SK-N-SH (cell line): ENCODE results near the gene MAMLD1. TPM values are rescaled to one million over a fixed set of nuclear protein-coding genes. Genes with fewer than 3 reads are reported as not detected.
A peak's percentile ranks its signal among the peaks of the same experiment; 100 is the strongest.

Source experiments
- CTCF ChIA-PET: fragments of 300-600, 350-600 bp; formaldehyde crosslinking; extraction: SDS; loops from one replicate; lab custom pipeline; 2021; lab: Yijun Ruan, JAX
- POLR2A ChIA-PET: fragments of 350-600 bp; sonication (Branson Sonifier 250); formaldehyde crosslinking; extraction: SDS; loops from one replicate; lab custom pipeline; 2020; ENCODE audit warnings: antibody characterized with exemption, inconsistent platforms; lab: Yijun Ruan, JAX
- DNase-seq: peaks from one replicate; pipeline ENCODE4 v3.0.0; 2012
- H2AFZ ChIP-seq: fragments of 200-600 bp; sonication (generic); 2 replicates; pipeline ENCODE4 v1.8.1; 2016; ENCODE audit warnings: antibody characterized with exemption, mild to moderate bottlenecking, low read depth
- H3F3A ChIP-seq: fragments of 200-600 bp; sonication (generic); replicated peaks from 2 replicates; pipeline ENCODE3; 2016; ENCODE audit warnings: antibody characterized with exemption, mild to moderate bottlenecking; ENCODE audit not compliant: insufficient read depth
- H3K27ac ChIP-seq, 2 experiments: fragments of 200-500 bp in 1 of 2; fragments of 200-600 bp in 1 of 2; sonication (Bioruptor generic) in 1 of 2; sonication (generic), shearing (Covaris generic) in 1 of 2; 2 replicates each; pipeline versions ENCODE4 v1.5.1 to v1.6.1; 2014 to 2016; ENCODE audit warnings: low read depth in 2 of 2, inconsistent platforms in 1 of 2, low read length in 1 of 2, mild to moderate bottlenecking in 1 of 2, mixed read lengths in 1 of 2
- H3K27me3 ChIP-seq: fragments of 200-600 bp; sonication (generic), shearing (Covaris generic); 2 replicates; pipeline ENCODE4 v1.6.1; 2016; ENCODE audit warnings: mixed run types; ENCODE audit not compliant: insufficient read depth
- H3K36me3 ChIP-seq, 2 experiments: fragments of 200-500 bp in 1 of 2; fragments of 200-600 bp in 1 of 2; sonication (Bioruptor generic) in 1 of 2; sonication (generic) in 1 of 2; replicated peaks in 1 of 2; 2 replicates each; pipeline versions ENCODE3 to v1.5.1; 2014 to 2016; ENCODE audit warnings: low read length in 1 of 2, mild to moderate bottlenecking in 1 of 2; ENCODE audit not compliant: insufficient read depth in 2 of 2, control insufficient read depth in 1 of 2
- H3K4me1 ChIP-seq, 2 experiments: fragments of 200-500 bp in 1 of 2; fragments of 200-600 bp in 1 of 2; sonication (Bioruptor generic) in 1 of 2; sonication (generic), shearing (Covaris generic) in 1 of 2; 2 replicates each; pipeline versions ENCODE4 v1.5.1 to v1.6.1; 2014 to 2016; ENCODE audit warnings: low read depth in 1 of 2, low read length in 1 of 2, mixed run types in 1 of 2; ENCODE audit not compliant: insufficient read depth in 2 of 2, control insufficient read depth in 1 of 2
- H3K4me2 ChIP-seq: fragments of 200-600 bp; sonication (generic), shearing (Covaris generic); 2 replicates; pipeline ENCODE4 v1.6.1; 2017; ENCODE audit warnings: mixed run types
- H3K4me3 ChIP-seq, 2 experiments: fragments of 200-500 bp in 1 of 2; fragments of 200-600 bp in 1 of 2; sonication (Bioruptor generic) in 1 of 2; sonication (generic), shearing (Covaris generic) in 1 of 2; 2 replicates each; pipeline versions ENCODE4 v1.5.1 to v1.8.1; 2014 to 2016; ENCODE audit warnings: low read depth in 2 of 2, inconsistent platforms in 1 of 2, low read length in 1 of 2, mild to moderate bottlenecking in 1 of 2, mixed read lengths in 1 of 2, moderate library complexity in 1 of 2
- H3K79me2 ChIP-seq: fragments of 200-600 bp; sonication (generic); 2 replicates; pipeline ENCODE4 v1.8.1; 2017; ENCODE audit warnings: mild to moderate bottlenecking; ENCODE audit not compliant: insufficient read depth
- H3K9ac ChIP-seq: fragments of 200-600 bp; sonication (generic); 2 replicates; pipeline ENCODE4 v1.6.1; 2017; ENCODE audit warnings: mixed run types
- H3K9me2 ChIP-seq: fragments of 200-600 bp; sonication (generic); 2 replicates; pipeline ENCODE4 v1.6.1; 2017; ENCODE audit warnings: mixed run types
- H3K9me3 ChIP-seq: fragments of 200-600 bp; sonication (generic); 2 replicates; pipeline ENCODE4 v1.6.1; 2017; ENCODE audit warnings: mixed run types, mild to moderate bottlenecking, moderate library complexity
- H4K20me1 ChIP-seq: fragments of 200-600 bp; sonication (generic); 2 replicates; pipeline ENCODE4 v1.6.1; 2017; ENCODE audit warnings: mild to moderate bottlenecking, mixed run types; ENCODE audit not compliant: insufficient read depth
- CHD2 ChIP-seq: fragments of 150-350 bp; IDR thresholded peaks from 2 replicates; pipeline ENCODE4 v1.6.1; 2018; ENCODE audit warnings: low read length; ENCODE audit not compliant: partially characterized antibody
- CTCF ChIP-seq: fragments of 200-600 bp; sonication (generic); IDR thresholded peaks from 2 replicates; pipeline ENCODE4 v1.6.1; 2017; ENCODE audit warnings: antibody characterized with exemption, mild to moderate bottlenecking, moderate library complexity
- EZH2phosphoT487 ChIP-seq: fragments of 200-600 bp; sonication (generic); IDR thresholded peaks from 2 replicates; pipeline ENCODE4 v1.6.1; 2017; ENCODE audit warnings: low read depth, mixed run types, mild to moderate bottlenecking, antibody characterized with exemption, moderate library complexity, borderline replicate concordance
- FOSL2 ChIP-seq: IDR thresholded peaks from 2 replicates; pipeline ENCODE4 v1.4.0; 2012; ENCODE audit warnings: low read depth, mild to moderate bottlenecking, moderate library complexity, borderline replicate concordance
- JUND ChIP-seq: IDR thresholded peaks from 2 replicates; pipeline ENCODE4 v1.4.0; 2012
- NFIC ChIP-seq: IDR thresholded peaks from 2 replicates; pipeline ENCODE4 v1.4.0; 2012; ENCODE audit warnings: borderline replicate concordance
- NRF1 ChIP-seq: IDR thresholded peaks from 2 replicates; pipeline ENCODE4 v1.6.1; 2012; ENCODE audit warnings: low read depth, mild to moderate bottlenecking, low read length
- RFX5 ChIP-seq: IDR thresholded peaks from 2 replicates; pipeline ENCODE4 v1.6.1; 2012; ENCODE audit warnings: mild to moderate bottlenecking, improper control_type of control experiment, low read length
- RXRA ChIP-seq: IDR thresholded peaks from 2 replicates; pipeline ENCODE4 v1.4.0; 2012; ENCODE audit warnings: low read depth, mild to moderate bottlenecking, borderline replicate concordance
- TEAD4 ChIP-seq: IDR thresholded peaks from 2 replicates; pipeline ENCODE4 v1.4.0; 2012; ENCODE audit warnings: mild to moderate bottlenecking, borderline replicate concordance; ENCODE audit not compliant: insufficient read depth
- USF1 ChIP-seq: IDR thresholded peaks from 2 replicates; pipeline ENCODE4 v1.4.0; 2012; ENCODE audit warnings: low read depth, borderline replicate concordance
- WGBS: methylation state at CpG from one replicate; pipeline ENCODE4 v1.1.6; 2017; ENCODE audit warnings: low lambda C conversion rate; 5-methylcytosine and 5-hydroxymethylcytosine counted together
- polyA plus RNA-seq, 3 experiments: library from polyadenylated mRNA; depleted of rRNA; stranded (reverse); fragments of >200 nt; gene quantifications; 2 replicates each; pipeline ENCODE4 v1.2.3, GENCODE V29; 2012
- TF ChIP-seq, protein P1 (sequence below): IDR thresholded peaks from 2 replicates; pipeline ENCODE4; 2012
- TF ChIP-seq, protein P2 (sequence below): fragments of 150-350 bp; IDR thresholded peaks from 2 replicates; pipeline ENCODE4 v1.6.1; 2017; ENCODE audit warnings: antibody characterized with exemption, low read length, low read depth, borderline replicate concordance
- TF ChIP-seq, protein P3 (sequence below): fragments of 150-350 bp; IDR thresholded peaks from 2 replicates; pipeline ENCODE4 v1.6.1; 2016; ENCODE audit warnings: mild to moderate bottlenecking, low read depth, low read length

The MAMLD1 gene
- polyA plus RNA-seq, 1 of the 3 experiments (the other 2 are of a cell fraction), result 4.4 TPM

GRCh38 chrX:150482537-150483206 lies 119.6 kb downstream of the MAMLD1 start:
- no peaks in the 10 kb centered on the region for H3K4me1 ChIP-seq
- H3K4me3 ChIP-seq, result no peak overlapping the region
- TF ChIP-seq FOSL2 (peak; percentile 76; the same call in 1 of the 2 replicates), JUND (peak; percentile 43), NRF1 (no peak), EZH2phosphoT487 (no peak), TEAD4 (no peak)
- TF ChIP-seq, protein P1, sequence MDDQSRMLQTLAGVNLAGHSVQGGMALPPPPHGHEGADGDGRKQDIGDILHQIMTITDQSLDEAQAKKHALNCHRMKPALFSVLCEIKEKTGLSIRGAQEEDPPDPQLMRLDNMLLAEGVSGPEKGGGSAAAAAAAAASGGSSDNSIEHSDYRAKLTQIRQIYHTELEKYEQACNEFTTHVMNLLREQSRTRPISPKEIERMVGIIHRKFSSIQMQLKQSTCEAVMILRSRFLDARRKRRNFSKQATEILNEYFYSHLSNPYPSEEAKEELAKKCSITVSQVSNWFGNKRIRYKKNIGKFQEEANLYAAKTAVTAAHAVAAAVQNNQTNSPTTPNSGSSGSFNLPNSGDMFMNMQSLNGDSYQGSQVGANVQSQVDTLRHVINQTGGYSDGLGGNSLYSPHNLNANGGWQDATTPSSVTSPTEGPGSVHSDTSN, result peak; percentile 21; the same call in 1 of the 2 replicates
- TF ChIP-seq, protein P2, sequence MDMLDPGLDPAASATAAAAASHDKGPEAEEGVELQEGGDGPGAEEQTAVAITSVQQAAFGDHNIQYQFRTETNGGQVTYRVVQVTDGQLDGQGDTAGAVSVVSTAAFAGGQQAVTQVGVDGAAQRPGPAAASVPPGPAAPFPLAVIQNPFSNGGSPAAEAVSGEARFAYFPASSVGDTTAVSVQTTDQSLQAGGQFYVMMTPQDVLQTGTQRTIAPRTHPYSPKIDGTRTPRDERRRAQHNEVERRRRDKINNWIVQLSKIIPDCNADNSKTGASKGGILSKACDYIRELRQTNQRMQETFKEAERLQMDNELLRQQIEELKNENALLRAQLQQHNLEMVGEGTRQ, result no peak
- ChIA-PET CTCF (interaction anchor here (1.5 kb wide), 1 partner anchor 117 kb away, joined by 3 read pairs; no protein-coding TSS in a partner anchor), POLR2A (no interaction called here)
- WGBS, result 10% methylated on average over 6 of the region's 6 CpGs
- H3K9me2 ChIP-seq, result no peaks in the 10 kb centered on the region
- no peaks in the 10 kb centered on the region for H3K27me3 ChIP-seq
- peaks cover 4% of the 10 kb centered on the region for H3F3A ChIP-seq
- no peak overlapping the region for H3K27ac ChIP-seq
- H4K20me1 ChIP-seq, result no peaks in the 10 kb centered on the region
- H3K79me2 ChIP-seq, result no peaks in the 10 kb centered on the region
- peaks cover 0 to 8% of the 10 kb centered on the region in 2 experiments for H3K36me3 ChIP-seq
- H3K9ac ChIP-seq, result no peak overlapping the region
- no peak overlapping the region for H3K4me2 ChIP-seq
- no peak for DNase-seq
- H2AFZ ChIP-seq, result no peak overlapping the region
- H3K9me3 ChIP-seq, result no peaks in the 10 kb centered on the region

DNA sequence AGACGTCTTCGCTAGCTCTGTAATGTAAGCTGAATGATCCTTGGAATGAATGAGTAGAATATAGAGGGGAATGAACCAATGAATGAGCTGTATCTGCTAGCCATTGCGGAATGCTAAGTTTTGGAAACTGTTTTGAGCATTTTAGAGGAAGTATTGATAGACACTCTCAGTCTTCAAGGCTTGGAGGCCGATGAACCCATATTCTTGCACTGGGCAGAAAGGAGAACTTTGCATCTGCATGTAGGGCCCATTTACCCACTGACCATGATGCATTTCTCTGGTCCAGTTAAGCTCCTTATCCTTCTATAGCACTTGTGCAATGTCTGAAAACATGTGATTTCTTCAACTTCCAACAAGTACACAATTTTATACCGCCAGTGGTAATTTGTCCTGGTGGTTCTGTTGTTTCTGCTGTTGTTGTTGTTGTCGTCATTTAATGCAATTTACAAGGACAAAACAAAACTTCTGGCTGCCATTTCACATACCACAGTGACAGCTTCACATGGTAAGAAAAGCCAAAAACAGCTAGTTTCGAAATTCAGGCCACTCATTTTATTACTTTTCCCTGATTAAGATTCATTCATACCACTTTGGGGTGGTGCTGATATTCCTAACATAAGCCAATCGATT lies 120.4 kb downstream of the MAMLD1 start:
- Histone ChIP-seq H3K4me1 (no peaks in the 10 kb centered on the region), H3K36me3 (peaks cover 0 to 8% of the 10 kb centered on the region in 2 experiments), H3K4me3 (no peak overlapping the region), H3K9me2 (no peaks in the 10 kb centered on the region), H3K27me3 (no peaks in the 10 kb centered on the region), H3K9me3 (no peaks in the 10 kb centered on the region), H2AFZ (no peak overlapping the region), H3K9ac (no peak overlapping the region), H3K79me2 (no peaks in the 10 kb centered on the region), H4K20me1 (no peaks in the 10 kb centered on the region), H3K4me2 (no peak overlapping the region), H3K27ac (no peak overlapping the region), H3F3A (peaks cover 4% of the 10 kb centered on the region)
- CTCF ChIA-PET, result no interaction called here
- POLR2A ChIA-PET, result no interaction called here
- 51% methylated on average over 8 of the region's 8 CpGs for WGBS
- no peak for DNase-seq
- TF ChIP-seq TEAD4 (no peak), NFIC (no peak), RXRA (no peak), USF1 (no peak), CTCF (no peak), CHD2 (no peak), RFX5 (no peak)
- TF ChIP-seq, protein P2, result no peak
- TF ChIP-seq, protein P1, result no peak
- TF ChIP-seq, protein P3, sequence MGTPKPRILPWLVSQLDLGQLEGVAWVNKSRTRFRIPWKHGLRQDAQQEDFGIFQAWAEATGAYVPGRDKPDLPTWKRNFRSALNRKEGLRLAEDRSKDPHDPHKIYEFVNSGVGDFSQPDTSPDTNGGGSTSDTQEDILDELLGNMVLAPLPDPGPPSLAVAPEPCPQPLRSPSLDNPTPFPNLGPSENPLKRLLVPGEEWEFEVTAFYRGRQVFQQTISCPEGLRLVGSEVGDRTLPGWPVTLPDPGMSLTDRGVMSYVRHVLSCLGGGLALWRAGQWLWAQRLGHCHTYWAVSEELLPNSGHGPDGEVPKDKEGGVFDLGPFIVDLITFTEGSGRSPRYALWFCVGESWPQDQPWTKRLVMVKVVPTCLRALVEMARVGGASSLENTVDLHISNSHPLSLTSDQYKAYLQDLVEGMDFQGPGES, result no peak
